ENCODE results near the gene NR3C1. TPM values are rescaled to one million over a fixed set of nuclear protein-coding genes. Genes with fewer than 3 reads are reported as not detected.

NR3C1 gene
- polyA plus RNA-seq, 1 experiment = 44.1 TPM

DNA sequence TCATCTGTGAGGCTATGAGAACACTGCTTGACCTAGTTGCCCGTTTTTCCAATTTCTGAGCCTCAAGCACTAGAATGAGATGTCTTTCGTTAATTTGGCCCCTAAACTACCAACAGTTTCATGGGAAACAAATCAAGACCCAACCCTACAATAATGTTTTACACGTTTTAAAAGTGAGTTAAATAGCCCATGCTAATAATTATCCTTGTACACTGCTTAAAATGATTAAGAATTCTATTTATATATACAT lies 2.3 kb upstream of the NR3C1 start:
- no peaks in the 10 kb centered on the region for H3K27me3 ChIP-seq (ENCODE audit: control insufficient read depth, insufficient read depth, low read length)
- POLR2A ChIA-PET = no interaction called here
- CTCF ChIA-PET = no interaction called here
- H3K4me3 ChIP-seq (ENCODE audit: low read depth, low read length) = peak overlapping the region; percentile 67
- no peaks in the 10 kb centered on the region; the same call in 1 of the 2 replicates for H3K9me3 ChIP-seq (ENCODE audit: control insufficient read depth, insufficient read depth, low read length)
- TF ChIP-seq CTCF (IDR thresholded peaks at IDR 0.05; ENCODE audit: low read depth, low read length) = no peak
- no peak for DNase-seq (ENCODE audit: low read depth, low spot score)
- peak overlapping the region; percentile 99 for H3K27ac ChIP-seq (ENCODE audit: low read depth, low read length)

DNA sequence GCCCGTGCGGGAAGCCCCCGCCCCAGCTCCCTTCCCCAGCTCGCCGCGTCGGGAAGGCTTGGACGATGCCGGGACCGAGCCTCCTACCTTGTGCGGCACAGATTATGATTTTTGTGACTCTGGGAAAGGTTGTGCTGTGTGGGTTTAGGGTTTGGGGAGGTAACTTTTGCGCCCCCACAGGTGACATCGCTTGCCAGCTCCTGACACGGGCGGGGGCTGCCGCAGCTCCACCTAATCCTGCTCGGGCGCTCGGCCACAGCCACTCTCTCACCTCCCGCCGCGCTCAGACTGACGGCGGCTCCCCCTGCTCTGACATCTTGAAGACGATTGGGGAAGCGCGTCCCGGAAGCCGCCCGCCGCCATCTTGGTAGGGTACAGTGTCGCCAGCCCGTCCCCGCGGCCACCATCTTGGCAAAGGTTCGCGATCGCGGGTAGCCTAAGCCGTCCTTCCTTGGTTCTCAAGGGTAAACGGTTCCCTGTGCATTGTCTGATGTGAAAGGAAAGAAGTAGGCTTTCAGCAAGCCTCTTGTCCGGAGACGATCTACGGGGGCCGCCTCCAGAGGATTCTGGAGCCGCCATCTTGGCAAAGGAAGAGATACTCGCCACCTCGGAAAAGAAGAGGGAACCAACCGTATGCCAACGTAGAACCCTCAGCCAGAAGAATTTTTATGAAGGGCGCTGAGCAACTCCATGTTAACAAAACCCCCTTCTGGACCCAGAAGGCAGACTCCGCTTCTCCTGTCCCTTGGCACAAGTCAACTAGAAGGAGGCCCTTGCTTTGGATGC lies 1.8 kb upstream of the NR3C1 start:
- peak; percentile 50 for DNase-seq (ENCODE audit: low read depth, low spot score)
- ChIA-PET CTCF (interaction anchor here (0.6 to 2.6 kb wide), 10 partner anchors 22 to 912 kb away, joined by 3 to 10 read pairs (median 4); no protein-coding TSS in a partner anchor), POLR2A (interaction anchor here (0.6 to 2.4 kb wide), 4 partner anchors 67 to 232 kb away, joined by 3 to 10 read pairs (median 4); no protein-coding TSS in a partner anchor)
- H3K9me3 ChIP-seq (ENCODE audit: control insufficient read depth, insufficient read depth, low read length) = no peaks in the 10 kb centered on the region; the same call in 1 of the 2 replicates
- peak overlapping the region; percentile 67 for H3K4me3 ChIP-seq (ENCODE audit: low read depth, low read length)
- H3K27me3 ChIP-seq (ENCODE audit: control insufficient read depth, insufficient read depth, low read length) = no peaks in the 10 kb centered on the region
- TF ChIP-seq CTCF (IDR thresholded peaks at IDR 0.05; ENCODE audit: low read depth, low read length) = peak; percentile 19; the same call in 1 of the 2 replicates
- peak overlapping the region; percentile 99 for H3K27ac ChIP-seq (ENCODE audit: low read depth, low read length)

GRCh38 chr5:143404416-143405062 lies 1.1 kb upstream of the NR3C1 start:
- peak; percentile 81 for DNase-seq (ENCODE audit: low read depth, low spot score)
- CTCF ChIA-PET = interaction anchor here (0.6 to 2.6 kb wide), 21 partner anchors 11 to 911 kb away, joined by 3 to 10 read pairs (median 4); no protein-coding TSS in a partner anchor
- Histone ChIP-seq H3K27ac (ENCODE audit: low read depth, low read length) (peak overlapping the region; percentile 99), H3K4me3 (ENCODE audit: low read depth, low read length) (peak overlapping the region; percentile 70), H3K9me3 (ENCODE audit: control insufficient read depth, insufficient read depth, low read length) (no peaks in the 10 kb centered on the region; the same call in 1 of the 2 replicates), H3K27me3 (ENCODE audit: control insufficient read depth, insufficient read depth, low read length) (no peaks in the 10 kb centered on the region)
- TF ChIP-seq CTCF (IDR thresholded peaks at IDR 0.05; ENCODE audit: low read depth, low read length) = no peak; the same call in none of the 2 replicates
- POLR2A ChIA-PET = interaction anchor here (0.6 to 2.4 kb wide), 11 partner anchors 42 to 421 kb away, joined by 3 to 10 read pairs (median 4); no protein-coding TSS in a partner anchor

DNA sequence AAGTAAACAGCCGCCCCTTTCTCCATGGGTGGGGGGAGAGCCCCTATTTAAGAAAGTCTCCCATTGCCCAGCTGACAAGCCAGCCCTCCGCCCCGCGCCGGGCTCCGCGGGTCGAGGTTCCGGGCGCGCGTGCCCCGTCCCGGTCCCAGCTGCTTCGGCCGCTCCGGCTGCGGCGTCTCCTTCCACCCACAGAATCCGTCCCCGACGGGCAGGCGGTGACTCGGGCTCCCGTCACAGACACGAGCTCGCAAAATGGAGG lies 223 bp downstream of the NR3C1 start:
- POLR2A ChIA-PET = interaction anchor here (0.6 to 2.4 kb wide), 8 partner anchors 69 to 422 kb away, joined by 3 to 10 read pairs (median 4); no protein-coding TSS in a partner anchor
- Histone ChIP-seq H3K27ac (ENCODE audit: low read depth, low read length) (peak overlapping the region; percentile 76), H3K27me3 (ENCODE audit: control insufficient read depth, insufficient read depth, low read length) (no peaks in the 10 kb centered on the region), H3K4me3 (ENCODE audit: low read depth, low read length) (peak overlapping the region; percentile 70), H3K9me3 (ENCODE audit: control insufficient read depth, insufficient read depth, low read length) (no peaks in the 10 kb centered on the region; the same call in 1 of the 2 replicates)
- no peak for DNase-seq (ENCODE audit: low read depth, low spot score)
- CTCF ChIA-PET = interaction anchor here (0.6 to 2.6 kb wide), 13 partner anchors 10 to 782 kb away, joined by 3 to 9 read pairs (median 4); no protein-coding TSS in a partner anchor
- TF ChIP-seq CTCF (IDR thresholded peaks at IDR 0.05; ENCODE audit: low read depth, low read length) = no peak
